Neural cell (in vitro differentiated cells): Measurements from ENCODE around the gene DPEP2. TPM values are rescaled to one million over a fixed set of nuclear protein-coding genes. Genes with fewer than 3 reads are reported as not detected.
"Not testable (repeated sequence)": the region's sequence is repeated elsewhere in the genome, so short reads cannot be mapped to it uniquely, and the experiment has no call there.

Source experiments
- H2AFZ ChIP-seq: fragments of 200-600, 300-800 bp; sonication (generic), shearing (Covaris generic); 2 replicates; pipeline ENCODE4 v1.6.0; 2014; ENCODE audit warnings: low read depth, mild to moderate bottlenecking, antibody characterized with exemption, low read length, moderate library complexity
- H3F3A ChIP-seq: fragments of 200-600 bp; shearing (Covaris generic); 2 replicates; pipeline ENCODE4 v1.6.1; 2016; ENCODE audit warnings: mild to moderate bottlenecking, moderate library complexity, mixed read lengths, antibody characterized with exemption, low read length; ENCODE audit not compliant: insufficient read depth, poor library complexity, severe bottlenecking
- H3K27ac ChIP-seq: fragments of 200-600, 300-800 bp; sonication (generic), shearing (Covaris generic); 2 replicates; pipeline ENCODE4 v1.5.1; 2014; ENCODE audit warnings: mild to moderate bottlenecking, low read length, moderate library complexity
- H3K27me3 ChIP-seq: fragments of 300-800, 200-600 bp; sonication (generic), shearing (Covaris generic); 2 replicates; pipeline ENCODE4 v1.6.0; 2014; ENCODE audit warnings: mild to moderate bottlenecking, low read depth, low read length, moderate library complexity; ENCODE audit not compliant: insufficient read depth
- H3K36me3 ChIP-seq: fragments of 300-800, 200-600 bp; sonication (generic), shearing (Covaris generic); 2 replicates; pipeline ENCODE4 v1.5.1; 2014; ENCODE audit warnings: mild to moderate bottlenecking, antibody characterized with exemption, low read length, moderate library complexity; ENCODE audit not compliant: insufficient read depth
- H3K4me2 ChIP-seq: fragments of 300-800, 200-600 bp; sonication (generic), shearing (Covaris generic); 2 replicates; pipeline ENCODE4 v1.6.0; 2014; ENCODE audit warnings: mild to moderate bottlenecking, low read length
- H3K4me3 ChIP-seq: fragments of 300-800, 200-600 bp; sonication (generic), shearing (Covaris generic); 2 replicates; pipeline ENCODE4 v1.5.1; 2014; ENCODE audit warnings: mild to moderate bottlenecking, low read length, moderate library complexity
- H3K79me2 ChIP-seq: fragments of 200-600 bp; shearing (Covaris generic); replicated peaks from 2 replicates; pipeline ENCODE4 v1.6.0; 2014; ENCODE audit warnings: mild to moderate bottlenecking, low read length, moderate library complexity; ENCODE audit not compliant: insufficient read depth
- H3K9ac ChIP-seq: fragments of 300-800, 200-600 bp; sonication (generic), shearing (Covaris generic); 2 replicates; pipeline ENCODE4 v1.6.1; 2016; ENCODE audit warnings: mild to moderate bottlenecking, low read length, mixed read lengths
- H3K9me2 ChIP-seq: fragments of 200-600 bp; shearing (Covaris generic); 2 replicates; pipeline ENCODE4 v1.6.1; 2016; ENCODE audit warnings: mild to moderate bottlenecking, low read length, mixed read lengths; ENCODE audit not compliant: insufficient read depth
- H3K9me3 ChIP-seq: fragments of 200-600, 300-800 bp; sonication (generic), shearing (Covaris generic); 2 replicates; pipeline ENCODE4 v1.6.1; 2016; ENCODE audit warnings: mild to moderate bottlenecking, mixed run types, low read length, moderate library complexity, mixed read lengths
- H4K20me1 ChIP-seq: fragments of 200-600 bp; shearing (Covaris generic); 2 replicates; pipeline ENCODE4 v1.6.1; 2016; ENCODE audit warnings: mild to moderate bottlenecking, mixed run types; ENCODE audit not compliant: insufficient read depth
- CTCF ChIP-seq: fragments of 450-650 bp; IDR thresholded peaks from 2 replicates; pipeline ENCODE4 v1.5.1; 2014; ENCODE audit warnings: antibody characterized with exemption, mild to moderate bottlenecking, moderate library complexity; ENCODE audit not compliant: poor library complexity, severe bottlenecking
- EP300 ChIP-seq: fragments of 450-650 bp; conservative IDR thresholded peaks from 2 replicates; pipeline ENCODE4 v1.6.1; 2014; ENCODE audit warnings: antibody characterized with exemption, mild to moderate bottlenecking, moderate library complexity; ENCODE audit not compliant: poor library complexity, severe bottlenecking
- EZH2 ChIP-seq: fragments of 200-600, 300-800 bp; shearing (Covaris generic), sonication (generic); IDR thresholded peaks from 2 replicates; pipeline ENCODE4 v1.6.1; 2014; ENCODE audit warnings: antibody characterized with exemption, low read length, borderline replicate concordance, mild to moderate bottlenecking; ENCODE audit not compliant: insufficient read depth, poor library complexity, severe bottlenecking
- MXI1 ChIP-seq: fragments of 450-650 bp; conservative IDR thresholded peaks from 2 replicates; pipeline ENCODE4 v1.6.1; 2014; ENCODE audit warnings: antibody characterized with exemption, mild to moderate bottlenecking; ENCODE audit not compliant: poor library complexity, severe bottlenecking
- POLR2AphosphoS5 ChIP-seq: IDR thresholded peaks from 2 replicates; pipeline ENCODE4 v1.6.1; 2012
- RAD21 ChIP-seq: fragments of 450-650 bp; conservative IDR thresholded peaks from 2 replicates; pipeline ENCODE4 v1.6.1; 2014; ENCODE audit warnings: antibody characterized with exemption, mild to moderate bottlenecking, moderate library complexity
- REST ChIP-seq: IDR thresholded peaks from 2 replicates; pipeline ENCODE4 v1.6.1; 2012; ENCODE audit warnings: borderline replicate concordance
- SMC3 ChIP-seq: fragments of 450-650 bp; conservative IDR thresholded peaks from 2 replicates; pipeline ENCODE4 v1.6.1; 2014; ENCODE audit warnings: antibody characterized with exemption, mild to moderate bottlenecking, moderate library complexity; ENCODE audit not compliant: poor library complexity
- TAF1 ChIP-seq: IDR thresholded peaks from 2 replicates; pipeline ENCODE4 v1.6.1; 2012; ENCODE audit warnings: low read depth
- polyA plus RNA-seq: library from polyadenylated mRNA; depleted of rRNA; stranded (reverse); fragments of >200 nt; gene quantifications from 2 replicates; pipeline ENCODE4 v1.2.3, GENCODE V29; 2014

Gene DPEP2
- polyA plus RNA-seq, 1 donor from 2014 or later, result not detected

- Histone ChIP-seq H3K4me2 (no peak overlapping the region), H3K36me3 (no peaks in the 10 kb centered on the region), H3K79me2 (no peaks in the 10 kb centered on the region), H3K27me3 (no peaks in the 10 kb centered on the region), H3K9ac (no peak overlapping the region), H3K9me3 (no peaks in the 10 kb centered on the region), H3K9me2 (no peaks in the 10 kb centered on the region), H3K27ac (no peak overlapping the region), H3F3A (no peaks in the 10 kb centered on the region), H4K20me1 (no peaks in the 10 kb centered on the region), H3K4me3 (no peak overlapping the region), H2AFZ (no peak overlapping the region)
- no peak for TF ChIP-seq TAF1
- TF ChIP-seq REST, result no peak
- TF ChIP-seq MXI1, result no peak
- TF ChIP-seq EP300, result no peak
- TF ChIP-seq RAD21, result no peak
- TF ChIP-seq POLR2AphosphoS5, result no peak
- TF ChIP-seq EZH2, result no peak
- TF ChIP-seq CTCF, result no peak
- no peak for TF ChIP-seq SMC3
Observed at GRCh38 chr16:67975321-67976105, 23.8 kb downstream of the DPEP2 start.

- H3K79me2 ChIP-seq, H2AFZ ChIP-seq, H3K4me3 ChIP-seq, H3K4me2 ChIP-seq, H3F3A ChIP-seq, H3K9me2 ChIP-seq, H4K20me1 ChIP-seq, H3K36me3 ChIP-seq, H3K9me3 ChIP-seq, H3K27ac ChIP-seq, H3K9ac ChIP-seq: not testable (repeated sequence)
- peaks cover 25% of the 10 kb centered on the region for H3K27me3 ChIP-seq
Observed at GRCh38 chr16:67972285-67972684, 27.0 kb downstream of the DPEP2 start.

- TF ChIP-seq MXI1 (no peak), CTCF (no peak), POLR2AphosphoS5 (no peak), SMC3 (no peak), REST (no peak), TAF1 (no peak), EZH2 (no peak), EP300 (no peak), RAD21 (no peak)
- H3K9me3 ChIP-seq, result no peaks in the 10 kb centered on the region
- no peak overlapping the region for H2AFZ ChIP-seq
- H3K9me2 ChIP-seq, result no peaks in the 10 kb centered on the region
- H3K27ac ChIP-seq, result no peak overlapping the region
- no peak overlapping the region for H3K4me2 ChIP-seq
- H3K4me3 ChIP-seq, result no peak overlapping the region
- H4K20me1 ChIP-seq, result no peaks in the 10 kb centered on the region
- H3K27me3 ChIP-seq, result peaks cover 29% of the 10 kb centered on the region
- no peaks in the 10 kb centered on the region for H3F3A ChIP-seq
- H3K79me2 ChIP-seq, result no peaks in the 10 kb centered on the region
- H3K9ac ChIP-seq, result no peak overlapping the region
- no peaks in the 10 kb centered on the region for H3K36me3 ChIP-seq
Observed at GRCh38 chr16:67971111-67971510, 28.2 kb downstream of the DPEP2 start.
